Measurements from ENCODE around the gene STXBP6. TPM values are rescaled to one million over a fixed set of nuclear protein-coding genes. Genes with fewer than 3 reads are reported as not detected.

The STXBP6 gene
- total RNA-seq, 4 donors from 2014 or later: 7.1 to 16.8 (median 8.9) TPM

DNA sequence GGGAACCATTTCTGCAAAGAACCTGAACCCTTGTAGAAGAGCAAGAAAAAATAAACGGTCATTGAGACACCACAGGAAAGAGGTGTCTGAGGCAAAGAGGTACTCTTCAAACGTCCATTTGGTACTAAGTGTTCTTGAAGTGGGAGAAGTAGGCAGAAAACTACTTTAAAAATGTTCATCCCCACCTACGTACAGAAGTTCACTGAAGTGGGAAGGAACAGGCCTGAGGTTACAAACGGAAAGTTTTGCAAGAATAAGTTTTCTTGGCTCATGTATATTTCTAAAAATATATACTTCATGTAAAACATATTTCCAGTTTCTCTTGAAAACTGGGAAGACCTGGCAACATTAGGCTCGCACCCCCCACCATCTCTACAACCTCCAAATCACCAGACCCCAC lies 61.2 kb downstream of the STXBP6 start:
- Histone ChIP-seq H3K4me3 (no peak overlapping the region), H3K27me3 (no peaks in the 10 kb centered on the region), H3K27ac (no peak overlapping the region), H3K4me1 (peaks cover 16 to 35% (median 30%) of the 10 kb centered on the region in 4 donors), H3K9me3 (no peaks in the 10 kb centered on the region), H3K36me3 (no peaks in the 10 kb centered on the region)
- no peak for DNase-seq
- WGBS, 2 donors (ENCODE audit: low coverage in 1 of 2): 61 to 78% methylated on average over 5 of the region's 5 CpGs
- intact Hi-C loops (cut with DNase I; ENCODE audit: low total_unique reads) (no loop called here), in situ Hi-C loops (cut with MboI; ENCODE audit: low pct_ligation_motif_present in 1 of 4, low pct_unique_long_range_greater_than_20kb in 1 of 4, low sequenced_read_pairs in 3 of 4) (no loop called here)
- TF ChIP-seq EP300 (IDR thresholded peaks at IDR 0.05; ENCODE audit: low read depth) (no peak), POLR2AphosphoS5 (IDR thresholded peaks at IDR 0.05) (no peak), POLR2A (IDR thresholded peaks at IDR 0.05) (no peak)
- TF ChIP-seq, protein P1, sequence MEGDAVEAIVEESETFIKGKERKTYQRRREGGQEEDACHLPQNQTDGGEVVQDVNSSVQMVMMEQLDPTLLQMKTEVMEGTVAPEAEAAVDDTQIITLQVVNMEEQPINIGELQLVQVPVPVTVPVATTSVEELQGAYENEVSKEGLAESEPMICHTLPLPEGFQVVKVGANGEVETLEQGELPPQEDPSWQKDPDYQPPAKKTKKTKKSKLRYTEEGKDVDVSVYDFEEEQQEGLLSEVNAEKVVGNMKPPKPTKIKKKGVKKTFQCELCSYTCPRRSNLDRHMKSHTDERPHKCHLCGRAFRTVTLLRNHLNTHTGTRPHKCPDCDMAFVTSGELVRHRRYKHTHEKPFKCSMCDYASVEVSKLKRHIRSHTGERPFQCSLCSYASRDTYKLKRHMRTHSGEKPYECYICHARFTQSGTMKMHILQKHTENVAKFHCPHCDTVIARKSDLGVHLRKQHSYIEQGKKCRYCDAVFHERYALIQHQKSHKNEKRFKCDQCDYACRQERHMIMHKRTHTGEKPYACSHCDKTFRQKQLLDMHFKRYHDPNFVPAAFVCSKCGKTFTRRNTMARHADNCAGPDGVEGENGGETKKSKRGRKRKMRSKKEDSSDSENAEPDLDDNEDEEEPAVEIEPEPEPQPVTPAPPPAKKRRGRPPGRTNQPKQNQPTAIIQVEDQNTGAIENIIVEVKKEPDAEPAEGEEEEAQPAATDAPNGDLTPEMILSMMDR (IDR thresholded peaks at IDR 0.05): no peak

DNA sequence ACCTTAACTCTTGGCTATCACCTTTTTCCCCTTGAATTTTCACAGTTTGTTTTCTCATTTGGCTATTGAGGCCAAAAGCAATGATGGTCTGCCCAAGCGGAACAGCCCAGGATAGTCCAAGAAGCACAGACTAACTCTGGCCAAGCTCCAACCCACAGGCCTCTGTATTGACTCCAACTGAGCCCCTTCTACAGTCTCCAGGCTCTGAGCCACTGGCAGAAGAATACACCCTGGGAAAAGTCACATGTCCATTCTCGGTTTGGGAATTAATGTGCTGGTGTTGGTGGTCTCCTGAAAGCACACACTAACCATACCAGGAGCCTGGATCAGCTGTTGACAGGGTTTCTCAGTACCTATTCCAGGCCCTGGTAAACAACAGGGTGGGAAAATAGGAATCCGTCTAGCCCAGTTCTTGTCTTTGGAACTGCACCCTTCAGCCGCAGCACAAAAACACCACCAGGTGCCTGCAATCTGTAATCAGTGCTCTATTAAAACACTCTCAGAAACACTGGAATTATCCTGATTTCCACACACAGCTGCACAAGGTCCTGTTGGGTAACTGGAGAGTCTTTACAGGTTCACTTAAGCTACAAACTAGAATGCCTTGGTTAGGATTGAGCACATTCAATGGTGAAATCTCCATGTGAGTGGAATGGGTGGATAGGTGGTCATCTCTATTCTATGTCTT lies 63.6 kb downstream of the STXBP6 start:
- peaks cover 16 to 47% (median 36%) of the 10 kb centered on the region in 4 donors for H3K4me1 ChIP-seq
- no peak overlapping the region for H3K4me3 ChIP-seq
- TF ChIP-seq POLR2A (IDR thresholded peaks at IDR 0.05): no peak
- TF ChIP-seq, protein P1 (IDR thresholded peaks at IDR 0.05): no peak
- no peak for TF ChIP-seq POLR2AphosphoS5 (IDR thresholded peaks at IDR 0.05)
- TF ChIP-seq EP300 (IDR thresholded peaks at IDR 0.05; ENCODE audit: low read depth): no peak
- H3K36me3 ChIP-seq: no peaks in the 10 kb centered on the region
- intact Hi-C loops (cut with DNase I; ENCODE audit: low total_unique reads) (no loop called here), in situ Hi-C loops (cut with MboI; ENCODE audit: low pct_ligation_motif_present in 1 of 4, low pct_unique_long_range_greater_than_20kb in 1 of 4, low sequenced_read_pairs in 3 of 4) (no loop called here)
- WGBS, 2 donors (ENCODE audit: low coverage in 1 of 2): 94 to 100% methylated on average over 1 to 4 of the region's 4 CpGs
- H3K9me3 ChIP-seq: no peaks in the 10 kb centered on the region
- no peak for DNase-seq
- no peaks in the 10 kb centered on the region for H3K27me3 ChIP-seq
- peak overlapping the region in 3 of 4 donors; percentile 57 to 70 (median 66) for H3K27ac ChIP-seq

DNA sequence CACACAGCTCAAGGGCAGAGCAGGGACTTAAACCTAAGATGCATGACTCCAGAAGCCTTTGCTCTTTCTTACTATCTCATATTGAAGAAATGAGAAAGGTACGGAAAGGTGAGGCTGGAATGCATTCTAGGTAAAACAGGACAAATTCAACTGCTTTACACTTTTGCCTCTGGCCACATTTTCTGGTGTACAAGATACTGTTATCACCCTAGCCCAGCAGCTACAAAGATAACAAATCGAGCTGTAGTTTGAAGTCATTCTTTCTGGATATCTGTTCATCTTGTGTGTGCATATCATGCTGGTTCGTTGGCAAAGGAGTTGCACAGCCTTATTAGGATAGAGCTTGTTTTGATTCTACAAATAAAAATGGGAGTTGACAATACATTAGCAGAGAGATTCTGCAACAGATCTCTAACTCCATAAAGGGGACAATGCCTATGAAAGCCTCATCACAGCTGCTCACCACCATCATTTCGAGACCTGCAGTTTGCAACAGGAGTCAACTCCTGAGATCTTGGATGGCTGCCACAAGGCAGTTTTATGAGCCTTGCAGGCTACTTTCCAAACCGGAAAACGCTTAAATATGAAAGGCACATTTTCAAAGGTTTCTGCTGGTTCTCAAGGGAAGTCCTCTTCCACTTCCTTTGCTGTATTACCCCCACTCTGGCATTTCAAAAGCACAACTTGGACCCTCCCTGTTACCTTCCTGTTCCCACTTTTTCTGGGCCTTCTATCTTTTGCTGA lies 64.9 kb downstream of the STXBP6 start:
- intact Hi-C loops (cut with DNase I; ENCODE audit: low total_unique reads) (no loop called here), in situ Hi-C loops (cut with MboI; ENCODE audit: low pct_ligation_motif_present in 1 of 4, low pct_unique_long_range_greater_than_20kb in 1 of 4, low sequenced_read_pairs in 3 of 4) (no loop called here)
- peak; percentile 80 for DNase-seq
- TF ChIP-seq POLR2AphosphoS5 (IDR thresholded peaks at IDR 0.05): no peak
- TF ChIP-seq, protein P1 (IDR thresholded peaks at IDR 0.05): no peak
- no peak for TF ChIP-seq POLR2A (IDR thresholded peaks at IDR 0.05)
- TF ChIP-seq EP300 (IDR thresholded peaks at IDR 0.05; ENCODE audit: low read depth): no peak
- H3K4me1 ChIP-seq: peaks cover 16 to 56% (median 40%) of the 10 kb centered on the region in 4 donors
- WGBS, 2 donors (ENCODE audit: low coverage in 1 of 2): 25 to 27% methylated on average over 3 to 6 of the region's 6 CpGs
- H3K27ac ChIP-seq: peak overlapping the region; percentile 57 to 70 (median 66)
- no peaks in the 10 kb centered on the region for H3K36me3 ChIP-seq
- H3K27me3 ChIP-seq: no peaks in the 10 kb centered on the region
- no peak overlapping the region for H3K4me3 ChIP-seq
- H3K9me3 ChIP-seq: no peaks in the 10 kb centered on the region

DNA sequence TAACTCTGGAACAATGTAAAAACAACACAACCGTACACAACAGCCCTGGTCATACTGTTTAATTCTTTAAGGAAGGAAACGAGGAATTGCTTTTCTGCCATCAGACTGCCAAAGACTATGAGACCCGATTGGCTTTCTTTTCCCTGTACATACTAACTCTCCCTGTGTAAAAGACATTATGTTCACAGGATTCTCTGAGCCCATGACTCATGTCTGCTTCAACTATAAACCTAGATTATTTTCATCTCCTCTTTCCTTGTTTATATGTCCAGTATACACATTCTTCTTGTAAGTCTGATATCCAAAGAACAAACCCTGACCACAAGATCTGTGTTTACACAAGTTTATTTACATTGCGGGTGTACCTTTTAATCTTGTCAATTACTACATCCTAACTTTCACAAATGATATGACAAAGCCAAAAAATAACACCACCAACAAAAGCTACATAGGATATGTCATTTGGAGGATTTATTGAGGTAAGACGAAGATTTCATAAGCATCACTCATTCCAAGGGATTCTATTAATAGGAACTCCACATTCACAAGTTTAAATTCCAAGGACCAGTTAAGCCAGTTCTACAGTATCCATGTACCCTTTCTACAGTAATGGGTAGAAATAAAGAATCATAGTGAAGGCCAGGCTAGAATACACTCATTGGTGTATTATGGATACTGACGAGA lies 67.3 kb downstream of the STXBP6 start:
- no peak for DNase-seq
- Histone ChIP-seq H3K36me3 (no peaks in the 10 kb centered on the region), H3K4me1 (peaks cover 16 to 68% (median 48%) of the 10 kb centered on the region in 4 donors), H3K27ac (peak overlapping the region; percentile 66 to 83 (median 75)), H3K9me3 (no peaks in the 10 kb centered on the region), H3K27me3 (no peaks in the 10 kb centered on the region), H3K4me3 (no peak overlapping the region)
- intact Hi-C loops (cut with DNase I; ENCODE audit: low total_unique reads): no loop called here
- in situ Hi-C loops (cut with MboI; ENCODE audit: low pct_ligation_motif_present in 1 of 4, low pct_unique_long_range_greater_than_20kb in 1 of 4, low sequenced_read_pairs in 3 of 4): no loop called here
- 42 to 45% methylated on average over 5 to 6 of the region's 6 CpGs for WGBS, 2 donors (ENCODE audit: low coverage in 1 of 2)
- TF ChIP-seq POLR2A (IDR thresholded peaks at IDR 0.05) (no peak), POLR2AphosphoS5 (IDR thresholded peaks at IDR 0.05) (peak in 2 of 3 donors; percentile 68 to 75)
